Measurements from ENCODE around the gene CHIT1. TPM values are rescaled to one million over a fixed set of nuclear protein-coding genes. Genes with fewer than 3 reads are reported as not detected.

CHIT1 gene
- total and polyA plus RNA-seq, 2 experiments from 2014 or later: 0.07 to 0.47 TPM

GRCh38 chr1:203201516-203202205, 27.8 kb downstream of the CHIT1 start:
- no peaks in the 10 kb centered on the region; the same call in 2 of the 3 replicates for H3K9me3 Mint-ChIP-seq

GRCh38 chr1:203200916-203201315, 28.6 kb downstream of the CHIT1 start:
- H3K4me3 ChIP-seq: no peak overlapping the region
- H3K4me2 ChIP-seq: no peak overlapping the region
- no peaks in the 10 kb centered on the region for H3K27me3 ChIP-seq (ENCODE audit: insufficient read depth)
- no peaks in the 10 kb centered on the region for H3K36me3 Mint-ChIP-seq (ENCODE audit: low read depth)
- H3K36me3 ChIP-seq (ENCODE audit: insufficient read depth): no peaks in the 10 kb centered on the region
- no peaks in the 10 kb centered on the region for H3F3A ChIP-seq (replicated peaks; ENCODE audit: low read depth)
- ATAC-seq (no peak), DNase-seq (ENCODE audit: low spot score) (no peak)
- no peak overlapping the region for H3K4me3 Mint-ChIP-seq
- no peaks in the 10 kb centered on the region for H3K79me2 ChIP-seq (replicated peaks; ENCODE audit: insufficient read depth)
- no peaks in the 10 kb centered on the region; the same call in 2 of the 3 replicates for H3K9me3 Mint-ChIP-seq
- H3K4me1 Mint-ChIP-seq: no peaks in the 10 kb centered on the region
- no peaks in the 10 kb centered on the region for H3K4me1 ChIP-seq (ENCODE audit: insufficient read depth)
- peaks cover 3% of the 10 kb centered on the region for H3K27me3 Mint-ChIP-seq (ENCODE audit: insufficient read depth, low read depth, poor library complexity)
- 0 out of 2 replicates have a peak, but pooled peaks cover 4% of the 10 kb centered on the region for H3K9me2 ChIP-seq (ENCODE audit: insufficient read depth)
- H3K27ac Mint-ChIP-seq: no peak overlapping the region
- H3K27ac ChIP-seq (ENCODE audit: low read depth): no peak overlapping the region
- H4K20me1 ChIP-seq (replicated peaks; ENCODE audit: insufficient read depth): no peaks in the 10 kb centered on the region
- H2AFZ ChIP-seq: no peak overlapping the region
- TF ChIP-seq ZNF114 (CRISPR knock-in tag; IDR thresholded peaks at IDR 0.05): no peak
- TF ChIP-seq ZNF462 (CRISPR knock-in tag; IDR thresholded peaks at IDR 0.05): no peak
- no peak for TF ChIP-seq CTCF (conservative IDR thresholded peaks at IDR 0.05; ENCODE audit: low read depth in 2 of 2)

More at GRCh38 chr1:203201516-203202205, 27.8 kb downstream of the CHIT1 start:
- TF ChIP-seq REST (IDR thresholded peaks at IDR 0.05; ENCODE audit: unreplicated experiment) (no peak), EZH2 (IDR thresholded peaks at IDR 0.05; ENCODE audit: low read depth, unreplicated experiment) (no peak)
- Histone ChIP-seq H3K9me2 (ENCODE audit: insufficient read depth) (0 out of 2 replicates have a peak, but pooled peaks cover 4% of the 10 kb centered on the region), H3K79me2 (replicated peaks; ENCODE audit: insufficient read depth) (no peaks in the 10 kb centered on the region), H3K4me3 (no peak overlapping the region), H2AFZ (no peak overlapping the region), H4K20me1 (replicated peaks; ENCODE audit: insufficient read depth) (no peaks in the 10 kb centered on the region), H3K27me3 (ENCODE audit: insufficient read depth) (no peaks in the 10 kb centered on the region), H3K36me3 (ENCODE audit: insufficient read depth) (no peaks in the 10 kb centered on the region), H3K4me2 (no peak overlapping the region), H3K4me1 (ENCODE audit: insufficient read depth) (no peaks in the 10 kb centered on the region), H3F3A (replicated peaks; ENCODE audit: low read depth) (no peaks in the 10 kb centered on the region), H3K27ac (ENCODE audit: low read depth) (no peak overlapping the region)
- ATAC-seq (no peak), DNase-seq (ENCODE audit: low spot score) (no peak)
- Mint-ChIP-seq H3K4me3 (no peak overlapping the region), H3K27ac (no peak overlapping the region), H3K4me1 (peaks cover 5% of the 10 kb centered on the region), H3K36me3 (ENCODE audit: low read depth) (no peaks in the 10 kb centered on the region), H3K27me3 (ENCODE audit: insufficient read depth, low read depth, poor library complexity) (peaks cover 3% of the 10 kb centered on the region)
